SK-N-SH (cell line): ENCODE results near the gene PIGX.

Source experiments
- YY1 ChIP-seq: IDR thresholded peaks from 2 replicates; pipeline ENCODE4 v1.4.0; 2012; ENCODE audit warnings: low read depth, mild to moderate bottlenecking
- TF ChIP-seq, protein P1 (sequence below): fragments of 200-600 bp; sonication (generic); IDR thresholded peaks from 2 replicates; pipeline ENCODE4 v1.6.1; 2017; ENCODE audit warnings: antibody characterized with exemption, mild to moderate bottlenecking, moderate library complexity

DNA sequence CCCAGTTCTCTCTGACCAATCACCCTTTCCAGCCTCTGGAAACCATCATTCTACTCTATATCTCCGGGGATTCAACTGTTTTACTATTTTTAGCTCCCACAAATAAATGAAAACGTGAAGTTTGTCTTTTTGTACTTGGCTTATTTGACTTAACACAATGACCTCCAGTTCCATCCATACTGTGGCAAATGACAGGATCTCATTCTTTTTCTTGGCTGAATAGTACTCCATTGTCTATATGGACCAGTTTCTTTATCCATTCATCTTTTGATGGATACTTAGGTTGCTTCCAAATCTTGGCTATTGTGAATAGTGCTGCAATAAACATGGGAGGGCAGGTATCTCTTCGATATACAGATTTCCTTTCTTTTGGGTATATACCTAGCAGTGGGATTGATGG lies 38.5 kb upstream of the PIGX start:
- TF ChIP-seq YY1: no peak
- TF ChIP-seq, protein P1, sequence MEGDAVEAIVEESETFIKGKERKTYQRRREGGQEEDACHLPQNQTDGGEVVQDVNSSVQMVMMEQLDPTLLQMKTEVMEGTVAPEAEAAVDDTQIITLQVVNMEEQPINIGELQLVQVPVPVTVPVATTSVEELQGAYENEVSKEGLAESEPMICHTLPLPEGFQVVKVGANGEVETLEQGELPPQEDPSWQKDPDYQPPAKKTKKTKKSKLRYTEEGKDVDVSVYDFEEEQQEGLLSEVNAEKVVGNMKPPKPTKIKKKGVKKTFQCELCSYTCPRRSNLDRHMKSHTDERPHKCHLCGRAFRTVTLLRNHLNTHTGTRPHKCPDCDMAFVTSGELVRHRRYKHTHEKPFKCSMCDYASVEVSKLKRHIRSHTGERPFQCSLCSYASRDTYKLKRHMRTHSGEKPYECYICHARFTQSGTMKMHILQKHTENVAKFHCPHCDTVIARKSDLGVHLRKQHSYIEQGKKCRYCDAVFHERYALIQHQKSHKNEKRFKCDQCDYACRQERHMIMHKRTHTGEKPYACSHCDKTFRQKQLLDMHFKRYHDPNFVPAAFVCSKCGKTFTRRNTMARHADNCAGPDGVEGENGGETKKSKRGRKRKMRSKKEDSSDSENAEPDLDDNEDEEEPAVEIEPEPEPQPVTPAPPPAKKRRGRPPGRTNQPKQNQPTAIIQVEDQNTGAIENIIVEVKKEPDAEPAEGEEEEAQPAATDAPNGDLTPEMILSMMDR: no peak
